Neuronal stem cell (in vitro differentiated cells): Measurements from ENCODE around the gene KLKB1.

Source experiments
- DNase-seq: peaks from one replicate; pipeline ENCODE4 v3.0.0-alpha.2; 2013; ENCODE audit warnings: low spot score
- H2AFZ ChIP-seq: one replicate; pipeline ENCODE4 v1.6.1; 2013; ENCODE audit warnings: mild to moderate bottlenecking, low read length, inconsistent platforms
- H2AK5ac ChIP-seq: 2 replicates; pipeline ENCODE4 v1.6.1; 2013; ENCODE audit warnings: low read depth, mild to moderate bottlenecking, inconsistent platforms, low read length, moderate library complexity, mixed read lengths
- H2BK120ac ChIP-seq: 2 replicates; pipeline ENCODE4 v1.6.1; 2013; ENCODE audit warnings: low read depth, mild to moderate bottlenecking, inconsistent platforms, low read length, moderate library complexity, mixed read lengths
- H2BK12ac ChIP-seq: one replicate; pipeline ENCODE4 v1.6.1; 2013; ENCODE audit warnings: low read length, inconsistent platforms
- H2BK15ac ChIP-seq: 2 replicates; pipeline ENCODE4 v1.6.1; 2013; ENCODE audit warnings: mild to moderate bottlenecking, low read length, inconsistent platforms, mixed read lengths
- H2BK5ac ChIP-seq: one replicate; pipeline ENCODE4 v1.6.1; 2013; ENCODE audit warnings: inconsistent platforms, mild to moderate bottlenecking, low read length, moderate library complexity
- H3K14ac ChIP-seq: one replicate; pipeline ENCODE4 v1.6.1; 2013; ENCODE audit warnings: low read length, inconsistent platforms
- H3K18ac ChIP-seq: 2 replicates; pipeline ENCODE4 v1.6.1; 2013; ENCODE audit warnings: low read length, inconsistent platforms
- H3K23ac ChIP-seq: 2 replicates; pipeline ENCODE4 v1.6.1; 2013; ENCODE audit warnings: low read depth, mild to moderate bottlenecking, mixed read lengths, low read length, inconsistent platforms; ENCODE audit not compliant: poor library complexity
- H3K27ac ChIP-seq: replicated peaks from 3 replicates; pipeline ENCODE4 v1.5.1; 2013; ENCODE audit warnings: low read length, inconsistent platforms
- H3K27me3 ChIP-seq, 3 experiments: 2 replicates each; pipeline ENCODE4 v1.6.1; 2013; ENCODE audit warnings: low read length in 3 of 3, mild to moderate bottlenecking in 2 of 3, inconsistent platforms in 1 of 3, low read depth in 1 of 3, mixed read lengths in 1 of 3, moderate library complexity in 1 of 3; ENCODE audit not compliant: control insufficient read depth in 3 of 3, insufficient read depth in 3 of 3
- H3K36me3 ChIP-seq, 2 donors: replicated peaks in 1 of 2; 2 replicates each; pipeline ENCODE4 v1.6.1; 2013; ENCODE audit warnings: low read length in 2 of 2; ENCODE audit not compliant: control insufficient read depth in 2 of 2, insufficient read depth in 2 of 2
- H3K4ac ChIP-seq: 2 replicates; pipeline ENCODE4 v1.6.1; 2013; ENCODE audit warnings: inconsistent platforms, mild to moderate bottlenecking, low read length, moderate library complexity
- H3K4me1 ChIP-seq, 2 donors: 1 replicate in 1 of 2; 2 replicates in 1 of 2; pipeline ENCODE4 v1.6.1; 2013; ENCODE audit warnings: low read length in 2 of 2, low read depth in 1 of 2; ENCODE audit not compliant: control insufficient read depth in 2 of 2, insufficient read depth in 1 of 2
- H3K4me2 ChIP-seq: one replicate; pipeline ENCODE4 v1.6.1; 2013; ENCODE audit warnings: mild to moderate bottlenecking, low read length, inconsistent platforms; ENCODE audit not compliant: insufficient read depth, poor library complexity, severe bottlenecking
- H3K4me3 ChIP-seq, 2 donors: 2 replicates each; pipeline ENCODE4 v1.5.1; 2013; ENCODE audit warnings: low read length in 2 of 2, mild to moderate bottlenecking in 2 of 2, inconsistent platforms in 1 of 2, moderate library complexity in 1 of 2
- H3K79me1 ChIP-seq: one replicate; pipeline ENCODE4 v1.6.1; 2013; ENCODE audit warnings: low read depth, mild to moderate bottlenecking, inconsistent platforms, low read length, moderate library complexity
- H3K9ac ChIP-seq: one replicate; pipeline ENCODE4 v1.6.1; 2013; ENCODE audit warnings: mild to moderate bottlenecking, low read depth, low read length, inconsistent platforms; ENCODE audit not compliant: poor library complexity
- H3K9me3 ChIP-seq, 2 donors: replicated peaks in 1 of 2; 2 replicates each; pipeline versions ENCODE3 to v1.6.1; 2013; ENCODE audit warnings: low read length in 2 of 2, mild to moderate bottlenecking in 2 of 2, inconsistent platforms in 1 of 2, low read depth in 1 of 2, mixed read lengths in 1 of 2, moderate library complexity in 1 of 2; ENCODE audit not compliant: control insufficient read depth in 2 of 2, insufficient read depth in 1 of 2
- H4K8ac ChIP-seq: one replicate; pipeline ENCODE4 v1.6.1; 2013; ENCODE audit warnings: low read depth, mild to moderate bottlenecking, inconsistent platforms, low read length, moderate library complexity
- H4K91ac ChIP-seq: one replicate; pipeline ENCODE4 v1.6.1; 2013; ENCODE audit warnings: low read length, low read depth, mild to moderate bottlenecking, inconsistent platforms; ENCODE audit not compliant: poor library complexity
- WGBS, 2 donors: extraction: QIAGEN DNeasy Blood & Tissue Kit; methylation state at CpG; one replicate each; pipeline ENCODE4 v1.1.7; 2013; ENCODE audit warnings: missing lambda C conversion rate in 2 of 2, mixed read lengths in 1 of 2; ENCODE audit not compliant: insufficient read length in 2 of 2, insufficient replicate concordance in 1 of 2; ENCODE audit errors: extremely low coverage in 2 of 2; 5-methylcytosine and 5-hydroxymethylcytosine counted together

The KLKB1 gene

DNA sequence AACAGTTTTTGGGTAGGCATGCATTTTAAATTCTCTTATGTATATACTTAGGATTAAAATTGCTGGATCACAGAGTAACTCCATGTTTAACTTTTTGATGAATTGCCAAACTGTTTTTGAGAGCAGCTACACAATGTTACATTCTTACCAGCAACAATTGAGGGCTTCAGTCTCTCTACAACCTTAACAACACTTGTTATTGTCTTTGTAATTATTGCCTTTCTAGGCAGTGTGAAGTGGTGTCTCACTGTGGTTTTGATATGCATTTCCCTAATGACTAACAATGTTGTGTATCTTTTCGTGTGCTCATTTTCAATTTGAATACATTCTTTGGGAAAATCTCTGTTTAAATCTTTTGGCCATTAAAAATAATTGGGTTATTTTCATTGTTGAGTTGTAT lies 21.3 kb downstream of the KLKB1 start:
- no peak overlapping the region for H4K8ac ChIP-seq
- H3K4ac ChIP-seq: no peak overlapping the region
- no peak overlapping the region for H3K18ac ChIP-seq
- no peak overlapping the region for H2BK12ac ChIP-seq
- no CpG with 5 or more reads among the region's 1 CpG for WGBS, 2 donors
- no peaks in the 10 kb centered on the region for H3K36me3 ChIP-seq
- H2BK5ac ChIP-seq: no peak overlapping the region
- H3K27ac ChIP-seq: no peak overlapping the region
- no peak overlapping the region for H3K4me3 ChIP-seq
- peaks cover 0 to 11% (median 0%) of the 10 kb centered on the region in 3 experiments for H3K27me3 ChIP-seq
- H2AFZ ChIP-seq: no peak overlapping the region
- no peak overlapping the region for H3K14ac ChIP-seq
- H3K9me3 ChIP-seq: no peaks in the 10 kb centered on the region
- DNase-seq: no peak
- H2BK15ac ChIP-seq: no peak overlapping the region
- peaks cover 1% of the 10 kb centered on the region for H3K79me1 ChIP-seq
- no peak overlapping the region for H3K23ac ChIP-seq
- no peak overlapping the region for H3K4me2 ChIP-seq
- no peak overlapping the region for H2BK120ac ChIP-seq
- no peak overlapping the region for H4K91ac ChIP-seq
- H3K4me1 ChIP-seq: peaks cover 0 to 4% of the 10 kb centered on the region in 2 donors
- H2AK5ac ChIP-seq: no peak overlapping the region
- H3K9ac ChIP-seq: no peak overlapping the region

DNA sequence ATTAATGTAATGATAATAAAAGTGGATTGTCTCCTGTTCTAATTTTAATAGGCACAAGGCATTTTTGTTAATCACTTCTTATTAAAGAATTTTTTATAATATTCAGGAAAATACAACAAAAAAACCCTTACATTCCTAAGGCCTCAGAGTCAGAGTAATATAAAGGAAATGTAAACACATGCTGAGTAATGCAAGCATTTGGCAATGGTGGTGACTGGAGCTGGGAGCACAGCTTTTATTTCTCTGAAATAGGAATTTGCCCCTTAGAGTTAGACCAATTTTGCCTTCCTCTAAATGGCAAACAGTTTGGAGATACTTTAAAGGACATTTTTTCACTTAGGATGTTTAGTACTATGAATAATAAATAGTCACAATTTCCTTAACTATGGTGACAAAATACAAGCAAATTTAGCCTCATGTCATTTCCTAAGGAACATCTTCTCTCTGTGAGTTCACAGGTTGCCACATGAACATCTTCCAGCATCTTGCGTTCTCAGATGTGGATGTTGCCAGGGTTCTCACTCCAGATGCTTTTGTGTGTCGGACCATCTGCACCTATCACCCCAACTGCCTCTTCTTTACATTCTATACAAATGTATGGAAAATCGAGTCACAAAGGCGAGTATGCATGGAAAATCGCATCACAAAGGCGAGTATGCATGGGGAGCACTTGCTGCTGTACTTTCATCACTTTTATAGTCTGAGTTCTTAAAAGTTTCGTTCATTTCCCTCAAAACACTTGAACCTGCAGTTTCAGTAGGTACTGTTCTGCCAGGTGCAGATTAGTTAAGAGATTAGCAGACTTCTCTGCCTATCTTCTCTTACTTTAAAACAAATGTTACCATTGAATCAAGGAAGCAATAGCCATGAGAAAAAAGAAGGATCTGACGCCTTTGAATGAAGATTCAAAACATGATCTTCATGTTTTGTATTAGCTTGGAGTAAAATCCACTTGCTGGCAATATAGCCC lies 22.8 kb downstream of the KLKB1 start:
- no CpG with 5 or more reads among the region's 8 CpGs for WGBS, 2 donors
- Histone ChIP-seq H2BK5ac (no peak overlapping the region), H3K9ac (no peak overlapping the region), H3K4me1 (peaks cover 0 to 4% of the 10 kb centered on the region in 2 donors), H2BK120ac (no peak overlapping the region), H3K4me2 (no peak overlapping the region), H3K27me3 (peaks cover 0 to 11% (median 0%) of the 10 kb centered on the region in 3 experiments), H2AK5ac (no peak overlapping the region), H3K36me3 (no peaks in the 10 kb centered on the region), H3K27ac (no peak overlapping the region), H3K79me1 (peaks cover under 1% of the 10 kb centered on the region), H2BK12ac (no peak overlapping the region), H3K23ac (no peak overlapping the region), H3K9me3 (no peaks in the 10 kb centered on the region), H4K91ac (no peak overlapping the region), H3K4ac (no peak overlapping the region), H2BK15ac (no peak overlapping the region), H3K18ac (no peak overlapping the region), H2AFZ (no peak overlapping the region), H3K14ac (no peak overlapping the region), H3K4me3 (no peak overlapping the region), H4K8ac (no peak overlapping the region)
- no peak for DNase-seq

DNA sequence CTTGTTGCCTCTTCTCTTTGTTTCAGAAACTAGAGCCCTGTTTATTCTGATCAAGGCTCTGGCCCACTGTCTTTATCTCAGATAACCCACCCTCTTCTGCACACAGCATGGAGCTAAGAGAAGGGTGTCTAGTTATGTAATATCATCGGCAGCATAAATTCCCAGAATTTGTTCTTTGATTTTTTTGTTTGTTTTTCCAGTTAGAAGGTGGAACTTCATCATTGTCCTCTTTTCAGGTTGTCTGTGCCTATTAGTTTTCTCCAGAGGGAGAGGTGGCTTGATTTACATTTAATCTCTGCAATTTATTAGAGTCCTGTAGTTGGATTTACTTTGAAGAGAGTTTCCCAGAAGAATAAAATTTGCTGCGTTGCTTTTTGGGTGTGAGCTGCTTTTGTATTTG lies 23.5 kb downstream of the KLKB1 start:
- no peak overlapping the region for H3K4me2 ChIP-seq
- no peak overlapping the region for H2BK5ac ChIP-seq
- H3K4me1 ChIP-seq: peaks cover 0 to 4% of the 10 kb centered on the region in 2 donors
- no peaks in the 10 kb centered on the region for H3K9me3 ChIP-seq
- no peak for DNase-seq
- H3K4ac ChIP-seq: no peak overlapping the region
- no peak overlapping the region for H3K23ac ChIP-seq
- WGBS, 2 donors: no CpG with 5 or more reads among the region's 2 CpGs
- no peaks in the 10 kb centered on the region for H3K79me1 ChIP-seq
- H3K9ac ChIP-seq: no peak overlapping the region
- peaks cover 0 to 11% (median 0%) of the 10 kb centered on the region in 3 experiments for H3K27me3 ChIP-seq
- no peak overlapping the region for H3K4me3 ChIP-seq
- no peak overlapping the region for H2BK12ac ChIP-seq
- H2AK5ac ChIP-seq: no peak overlapping the region
- H3K14ac ChIP-seq: no peak overlapping the region
- no peaks in the 10 kb centered on the region for H3K36me3 ChIP-seq
- H2BK120ac ChIP-seq: no peak overlapping the region
- H2BK15ac ChIP-seq: no peak overlapping the region
- no peak overlapping the region for H3K18ac ChIP-seq
- H4K91ac ChIP-seq: no peak overlapping the region
- H3K27ac ChIP-seq: no peak overlapping the region
- H4K8ac ChIP-seq: no peak overlapping the region
- H2AFZ ChIP-seq: no peak overlapping the region

DNA sequence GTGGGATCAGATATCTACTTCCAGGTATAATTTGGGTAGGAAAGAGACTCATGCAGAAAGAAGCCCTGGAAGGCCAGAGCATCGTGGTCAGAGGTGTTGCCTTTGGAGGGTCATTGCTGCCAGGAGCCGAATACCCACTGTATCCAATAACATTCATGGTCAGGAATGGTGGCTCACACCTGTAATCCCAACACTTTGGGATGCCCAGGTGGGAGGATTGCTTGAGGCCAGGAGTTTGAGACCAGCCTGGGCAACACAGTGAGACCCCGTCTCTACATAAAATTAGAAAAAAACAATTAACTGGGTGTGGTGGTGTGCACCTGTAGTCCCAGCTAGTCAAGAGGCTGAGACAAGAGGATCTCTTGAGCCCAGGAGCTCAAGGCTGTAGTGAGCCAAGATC lies 27.8 kb downstream of the KLKB1 start:
- no peak overlapping the region for H3K4me2 ChIP-seq
- no peak overlapping the region for H4K91ac ChIP-seq
- no peak overlapping the region for H3K14ac ChIP-seq
- no peak overlapping the region for H3K23ac ChIP-seq
- H3K27ac ChIP-seq: no peak overlapping the region
- H2BK15ac ChIP-seq: no peak overlapping the region
- no peak overlapping the region for H3K4me3 ChIP-seq
- H2BK120ac ChIP-seq: no peak overlapping the region
- no peak overlapping the region for H2BK5ac ChIP-seq
- no peak for DNase-seq
- no peak overlapping the region for H2AK5ac ChIP-seq
- H3K9ac ChIP-seq: no peak overlapping the region
- no peak overlapping the region for H2AFZ ChIP-seq
- H4K8ac ChIP-seq: no peak overlapping the region
- H3K4ac ChIP-seq: no peak overlapping the region
- no peaks in the 10 kb centered on the region for H3K36me3 ChIP-seq
- H3K9me3 ChIP-seq: no peaks in the 10 kb centered on the region
- WGBS, 2 donors: no CpG with 5 or more reads among the region's 3 CpGs
- no peak overlapping the region for H3K18ac ChIP-seq
- no peaks in the 10 kb centered on the region for H3K79me1 ChIP-seq
- H3K4me1 ChIP-seq: peaks cover 0 to 2% of the 10 kb centered on the region in 2 donors
- H3K27me3 ChIP-seq: peaks cover 0 to 10% (median 0%) of the 10 kb centered on the region in 3 experiments
- no peak overlapping the region for H2BK12ac ChIP-seq
